ENCODE results near the gene ANXA2R. TPM values are rescaled to one million over a fixed set of nuclear protein-coding genes. Genes with fewer than 3 reads are reported as not detected.

Gene ANXA2R
- total RNA-seq, 1 donor from 2014 or later, result 0.93 TPM

GRCh38 chr5:42995360-42995751, 44.8 kb downstream of the ANXA2R start:
- no peak overlapping the region for H3K4me3 Mint-ChIP-seq (ENCODE audit: low read depth)
- TF ChIP-seq CTCF (IDR thresholded peaks at IDR 0.05; ENCODE audit: unreplicated experiment), result no peak
- DNase-seq (ENCODE audit: low spot score, unreplicated experiment), result no peak
- no peaks in the 10 kb centered on the region for H3K9me3 Mint-ChIP-seq (ENCODE audit: low read depth)
- peaks cover 6% of the 10 kb centered on the region for H3K4me1 Mint-ChIP-seq (ENCODE audit: low read depth)
- no peak overlapping the region for H3K27ac Mint-ChIP-seq
- peaks cover 77% of the 10 kb centered on the region for H3K27me3 Mint-ChIP-seq
- no peaks in the 10 kb centered on the region for H3K36me3 Mint-ChIP-seq (ENCODE audit: insufficient read depth)

- H3K27ac Mint-ChIP-seq, result no peak overlapping the region
- H3K9me3 Mint-ChIP-seq (ENCODE audit: low read depth), result peaks cover 3% of the 10 kb centered on the region
- no peaks in the 10 kb centered on the region for H3K36me3 Mint-ChIP-seq (ENCODE audit: insufficient read depth)
- peak; percentile 83 for TF ChIP-seq CTCF (IDR thresholded peaks at IDR 0.05; ENCODE audit: unreplicated experiment)
- peaks cover 1% of the 10 kb centered on the region for H3K4me1 Mint-ChIP-seq (ENCODE audit: low read depth)
- DNase-seq (ENCODE audit: low spot score, unreplicated experiment), result peak; percentile 68
- H3K4me3 Mint-ChIP-seq (ENCODE audit: low read depth), result peak overlapping the region; percentile 35
- H3K27me3 Mint-ChIP-seq, result peaks cover 77% of the 10 kb centered on the region
Measured at GRCh38 chr5:42994555-42995359, 45.4 kb downstream of the ANXA2R start.

- Mint-ChIP-seq H3K27me3 (peaks cover 73% of the 10 kb centered on the region), H3K27ac (no peak overlapping the region), H3K4me3 (ENCODE audit: low read depth) (peak overlapping the region; percentile 2), H3K4me1 (ENCODE audit: low read depth) (peaks cover 1% of the 10 kb centered on the region), H3K36me3 (ENCODE audit: insufficient read depth) (no peaks in the 10 kb centered on the region), H3K9me3 (ENCODE audit: low read depth) (peaks cover 3% of the 10 kb centered on the region)
- DNase-seq (ENCODE audit: low spot score, unreplicated experiment), result no peak
- TF ChIP-seq CTCF (IDR thresholded peaks at IDR 0.05; ENCODE audit: unreplicated experiment), result no peak
Measured at GRCh38 chr5:42994246-42994554, 45.9 kb downstream of the ANXA2R start.

GRCh38 chr5:42993516-42994245, 46.4 kb downstream of the ANXA2R start:
- no peak for TF ChIP-seq CTCF (IDR thresholded peaks at IDR 0.05; ENCODE audit: unreplicated experiment)
- DNase-seq (ENCODE audit: low spot score, unreplicated experiment), result no peak
- peaks cover 3% of the 10 kb centered on the region for H3K9me3 Mint-ChIP-seq (ENCODE audit: low read depth)
- peaks cover 1% of the 10 kb centered on the region for H3K4me1 Mint-ChIP-seq (ENCODE audit: low read depth)
- peaks cover 72% of the 10 kb centered on the region for H3K27me3 Mint-ChIP-seq
- H3K36me3 Mint-ChIP-seq (ENCODE audit: insufficient read depth), result no peaks in the 10 kb centered on the region
- H3K27ac Mint-ChIP-seq, result peak overlapping the region; percentile 52
- peak overlapping the region; percentile 46 for H3K4me3 Mint-ChIP-seq (ENCODE audit: low read depth)

DNA sequence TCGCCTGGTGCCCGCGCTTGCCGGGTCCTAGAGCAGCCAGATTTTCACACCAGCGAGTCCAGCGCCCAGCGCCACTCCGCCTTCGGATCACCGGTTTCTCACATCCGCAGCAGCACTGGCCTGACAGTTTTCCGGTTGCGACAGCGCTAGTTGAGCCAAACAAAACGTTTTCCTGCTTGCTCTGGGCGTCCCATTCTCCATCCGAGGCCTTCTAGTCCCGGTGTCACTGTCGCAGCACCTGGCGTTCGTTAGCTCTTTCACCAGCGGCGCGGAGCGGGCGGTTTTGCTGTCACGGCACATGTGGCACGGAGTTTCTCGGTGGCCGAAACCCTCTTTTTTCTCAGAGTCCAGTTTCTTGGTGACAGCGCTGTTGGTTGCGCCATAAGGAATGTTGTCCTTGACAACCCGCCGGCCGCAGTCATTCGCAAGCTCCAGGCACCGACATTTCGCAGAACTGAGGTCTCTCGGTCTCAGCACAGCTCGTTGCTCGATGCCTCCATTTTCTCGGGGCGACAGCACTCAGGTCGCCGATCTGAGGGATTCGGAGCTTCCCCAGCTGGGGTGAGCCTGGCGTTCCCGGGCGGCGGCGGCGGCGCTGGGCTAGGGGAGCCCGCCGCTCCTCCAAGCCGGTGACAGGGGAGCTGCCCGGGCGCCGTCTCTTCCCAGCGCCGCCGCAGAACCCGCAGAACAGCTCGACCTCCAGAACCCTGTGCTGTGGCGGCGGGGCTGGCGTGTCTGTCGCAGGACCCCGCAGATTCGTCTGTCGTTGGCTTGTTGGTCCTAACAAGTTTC, 47.8 kb downstream of the ANXA2R start:
- DNase-seq (ENCODE audit: low spot score, unreplicated experiment), result no peak
- Mint-ChIP-seq H3K4me3 (ENCODE audit: low read depth) (peak overlapping the region; percentile 83), H3K27me3 (peaks cover 62% of the 10 kb centered on the region), H3K27ac (peak overlapping the region; percentile 52), H3K4me1 (ENCODE audit: low read depth) (peaks cover 1% of the 10 kb centered on the region), H3K36me3 (ENCODE audit: insufficient read depth) (peaks cover 3% of the 10 kb centered on the region), H3K9me3 (ENCODE audit: low read depth) (peaks cover 8% of the 10 kb centered on the region)
- TF ChIP-seq CTCF (IDR thresholded peaks at IDR 0.05; ENCODE audit: unreplicated experiment), result no peak

Measured in progenitor cell of endocrine pancreas (in vitro differentiated cells).